ENCODE data around the gene ADAMTSL1.

Gene ADAMTSL1

GRCh38 chr9:18775930-18776329 is 302.0 kb downstream of the ADAMTSL1 start:
- no peak for DNase-seq (ENCODE audit: low read depth, low spot score)

GRCh38 chr9:18776836-18777820 is 303.2 kb downstream of the ADAMTSL1 start:
- DNase-seq (ENCODE audit: low read depth, low spot score), result no peak

DNA sequence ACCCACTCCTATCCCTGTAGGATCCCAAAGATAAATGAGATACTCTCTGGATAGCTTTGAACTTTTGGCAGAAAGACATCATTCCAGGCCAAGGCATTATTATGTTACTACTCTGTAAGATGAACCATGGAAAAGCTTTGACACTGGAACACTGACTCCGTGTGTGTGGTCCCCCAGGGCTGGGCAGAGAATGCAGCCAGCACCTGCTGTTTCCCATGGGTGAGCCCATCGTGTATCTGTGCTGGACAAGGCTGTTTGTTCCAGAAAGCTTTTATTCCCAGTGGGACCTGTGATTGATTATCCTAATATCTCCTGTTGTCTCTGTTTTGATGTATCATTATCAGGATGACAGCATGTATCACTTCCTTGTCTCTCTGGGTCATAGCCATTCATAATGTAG is 304.2 kb downstream of the ADAMTSL1 start:
- no peak for DNase-seq (ENCODE audit: low read depth, low spot score)

DNA sequence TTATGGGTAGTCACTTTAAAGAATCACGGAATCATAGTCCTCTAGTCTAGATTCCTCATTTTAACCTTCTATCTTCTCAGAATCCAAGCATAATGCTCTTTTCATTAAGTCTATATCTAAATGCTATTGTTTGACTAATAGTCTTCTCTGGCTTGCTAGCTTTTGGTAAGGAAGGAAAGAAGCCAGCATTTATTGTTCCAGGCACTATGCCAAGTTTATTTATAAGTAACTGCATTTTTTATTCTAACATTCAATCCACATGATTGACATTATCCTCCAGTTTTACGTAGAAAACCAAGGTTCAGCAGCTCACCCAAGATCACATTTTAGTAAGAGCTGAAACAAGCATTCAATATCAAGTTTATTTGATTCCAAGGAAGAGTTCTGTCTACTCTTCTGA is 304.9 kb downstream of the ADAMTSL1 start:
- no peak for DNase-seq (ENCODE audit: low read depth, low spot score)

DNA sequence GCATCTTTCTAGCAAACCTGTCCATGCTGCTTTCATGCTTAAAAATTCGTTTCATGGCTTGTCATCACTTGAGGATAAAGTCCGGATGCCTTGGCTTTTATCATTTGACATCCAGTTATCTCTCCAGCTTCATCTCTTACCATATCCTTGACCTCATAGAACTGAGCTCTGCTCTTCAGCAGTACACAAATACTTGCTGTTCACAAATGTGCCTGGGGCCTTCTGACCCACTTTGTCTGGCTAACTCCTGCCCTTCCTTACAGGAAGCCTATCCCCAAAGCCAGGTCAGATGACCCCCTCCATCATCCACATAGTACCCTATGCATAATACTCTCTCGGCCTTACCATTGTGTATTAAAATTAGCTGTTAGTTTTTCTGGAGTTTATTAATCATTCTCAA is 310.0 kb downstream of the ADAMTSL1 start:
- DNase-seq (ENCODE audit: low read depth, low spot score), result no peak

- DNase-seq (ENCODE audit: low read depth, low spot score), result no peak
Measured at GRCh38 chr9:18785604-18786003, 311.7 kb downstream of the ADAMTSL1 start.

GRCh38 chr9:18786196-18786595 is 312.2 kb downstream of the ADAMTSL1 start:
- no peak for DNase-seq (ENCODE audit: low read depth, low spot score)

DNA sequence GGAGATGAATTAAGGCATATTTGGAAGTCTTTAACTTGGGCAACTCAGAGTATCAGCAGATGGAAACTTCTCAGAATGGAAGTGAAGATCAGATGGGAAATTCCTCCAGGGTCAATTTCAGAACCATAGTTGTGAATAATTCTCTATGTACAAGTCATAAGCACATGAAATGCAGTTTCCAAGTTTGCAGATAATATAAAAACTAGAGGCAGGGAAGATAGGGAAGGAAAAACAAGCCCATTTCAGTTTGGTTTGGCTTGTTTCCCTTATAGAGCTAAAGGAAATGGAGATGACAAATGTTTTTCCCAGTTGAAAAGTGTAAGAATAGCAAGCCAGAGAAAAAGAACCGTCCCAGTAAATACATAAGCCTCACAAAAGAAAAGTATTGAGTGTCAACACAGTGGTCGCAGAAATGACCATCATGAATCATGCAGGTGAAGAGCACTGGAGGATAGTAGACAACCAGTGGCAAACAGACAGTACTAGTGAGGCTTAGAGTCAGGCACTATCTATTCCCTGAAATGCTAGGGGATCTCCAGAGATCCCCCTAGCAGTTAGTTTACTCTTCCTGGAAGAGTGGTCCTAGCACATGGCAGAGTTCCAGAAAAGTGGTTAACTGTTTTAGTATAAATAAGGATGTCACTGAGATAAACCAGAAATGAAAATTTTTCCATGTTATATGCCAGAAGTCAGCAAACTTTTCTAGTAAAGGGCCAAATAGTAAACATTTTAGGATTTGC is 313.1 kb downstream of the ADAMTSL1 start:
- peak; percentile 28 for DNase-seq (ENCODE audit: low read depth, low spot score)

DNA sequence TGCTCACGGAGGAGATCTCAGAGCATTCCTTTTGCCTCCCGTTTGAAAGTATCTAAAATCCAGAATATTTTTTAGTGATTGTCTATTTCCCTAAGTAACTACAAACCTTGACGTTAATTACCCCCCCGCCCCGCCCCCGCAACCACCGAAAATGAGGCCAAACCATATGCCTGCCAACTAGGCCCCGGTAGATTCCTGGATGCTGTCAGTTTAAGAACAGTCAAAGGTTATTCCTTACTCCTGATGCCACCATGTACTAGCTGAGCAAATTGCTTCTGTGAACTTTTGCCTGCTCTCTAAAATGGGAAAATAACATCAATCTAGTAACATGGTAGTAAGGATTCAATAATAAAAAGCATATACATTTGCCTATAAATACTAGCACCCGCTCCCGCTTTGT is 314.3 kb downstream of the ADAMTSL1 start:
- no peak for DNase-seq (ENCODE audit: low read depth, low spot score)

GRCh38 chr9:18791074-18791473 is 317.1 kb downstream of the ADAMTSL1 start:
- no peak for DNase-seq (ENCODE audit: low read depth, low spot score)

- peak; percentile 32 for DNase-seq (ENCODE audit: low read depth, low spot score)
Measured at GRCh38 chr9:18793122-18793521, 319.2 kb downstream of the ADAMTSL1 start.

GRCh38 chr9:18795947-18796671 is 322.2 kb downstream of the ADAMTSL1 start:
- peak; percentile 91 for DNase-seq (ENCODE audit: low read depth, low spot score)

- no peak for DNase-seq (ENCODE audit: low read depth, low spot score)
Measured at GRCh38 chr9:18796696-18797270, 322.8 kb downstream of the ADAMTSL1 start.

GRCh38 chr9:18798106-18798505 is 324.2 kb downstream of the ADAMTSL1 start:
- no peak for DNase-seq (ENCODE audit: low read depth, low spot score)

DNA sequence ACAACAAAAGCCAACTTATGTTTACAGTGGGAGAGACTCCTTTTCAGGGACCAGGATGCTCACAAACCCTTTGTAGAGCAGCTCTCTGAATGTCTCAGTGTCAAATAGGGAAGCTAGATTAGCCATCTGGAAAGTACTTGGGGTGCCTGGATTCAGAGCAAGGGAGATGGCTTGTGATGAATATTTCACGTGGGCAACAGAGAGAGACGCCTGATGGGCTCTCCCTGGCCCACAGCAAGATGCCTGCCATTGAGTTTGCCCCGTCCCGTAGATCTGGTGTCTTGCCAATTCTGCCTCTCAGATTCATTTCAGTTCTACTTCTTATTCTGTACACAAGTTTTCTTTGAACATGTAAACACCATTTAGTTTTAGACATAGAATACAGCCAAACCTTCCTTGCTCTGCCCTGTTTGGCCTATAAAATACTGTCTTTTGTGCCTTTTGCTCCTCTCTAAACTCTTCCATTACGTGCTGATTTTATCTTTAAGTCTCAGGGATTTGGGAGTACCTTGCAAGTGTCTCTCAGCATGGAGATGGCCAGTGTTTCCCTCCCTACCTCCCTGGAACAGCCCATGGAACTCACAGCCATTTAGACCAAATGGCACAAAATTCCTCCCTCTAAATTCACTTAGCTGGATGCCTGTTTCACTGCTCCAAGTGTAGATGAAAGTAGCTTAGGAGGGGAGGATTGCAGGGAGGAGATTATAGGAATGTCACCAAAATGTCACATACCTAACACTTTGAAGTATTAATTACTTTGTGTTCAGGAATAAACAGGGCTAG is 324.7 kb downstream of the ADAMTSL1 start:
- DNase-seq (ENCODE audit: low read depth, low spot score), result no peak

DNA sequence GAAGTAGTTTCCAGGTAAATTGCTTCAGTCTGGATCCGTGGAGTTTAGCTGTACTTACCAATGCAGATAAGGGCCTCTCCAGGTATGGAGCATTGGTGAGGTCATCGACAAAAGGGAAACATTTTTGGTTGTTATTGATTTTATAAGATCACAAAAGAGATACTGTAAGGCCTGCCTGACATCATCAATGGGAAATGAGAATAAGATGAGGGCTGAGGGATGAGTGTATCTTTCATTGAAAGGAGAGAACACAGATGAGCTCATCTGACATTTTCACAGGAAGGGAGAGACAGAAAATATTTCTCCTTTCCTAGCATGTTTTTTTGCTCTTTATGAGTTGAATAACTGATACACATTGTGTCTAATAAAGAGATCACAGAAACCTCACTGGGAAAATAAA is 325.5 kb downstream of the ADAMTSL1 start:
- no peak for DNase-seq (ENCODE audit: low read depth, low spot score)

GRCh38 chr9:18800579-18800978 is 326.6 kb downstream of the ADAMTSL1 start:
- peak; percentile 31 for DNase-seq (ENCODE audit: low read depth, low spot score)

GRCh38 chr9:18805386-18805785 is 331.4 kb downstream of the ADAMTSL1 start:
- DNase-seq (ENCODE audit: low read depth, low spot score), result no peak

GRCh38 chr9:18806232-18807080 is 332.5 kb downstream of the ADAMTSL1 start:
- no peak for DNase-seq (ENCODE audit: low read depth, low spot score)

DNA sequence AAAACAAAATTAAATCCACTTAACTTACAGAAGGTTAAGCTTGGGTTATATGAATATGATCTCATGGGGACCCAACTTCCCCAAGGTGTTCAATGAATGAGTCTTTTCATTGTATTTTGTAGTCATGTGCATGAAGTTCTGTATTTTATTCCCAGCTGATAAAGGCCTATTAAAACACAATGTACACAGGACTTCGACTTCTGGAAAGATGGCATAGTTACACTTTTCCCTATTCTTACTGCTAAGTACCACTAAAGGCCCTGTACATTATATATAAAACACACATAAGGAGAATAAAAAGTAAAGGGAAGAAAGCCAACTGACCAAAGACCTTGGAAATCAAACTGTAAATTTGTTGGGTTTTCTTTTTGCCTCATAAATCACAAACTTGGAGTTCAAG is 336.6 kb downstream of the ADAMTSL1 start:
- DNase-seq (ENCODE audit: low read depth, low spot score), result no peak
